Measurements from ENCODE around the gene ZNF750.

Gene ZNF750

DNA sequence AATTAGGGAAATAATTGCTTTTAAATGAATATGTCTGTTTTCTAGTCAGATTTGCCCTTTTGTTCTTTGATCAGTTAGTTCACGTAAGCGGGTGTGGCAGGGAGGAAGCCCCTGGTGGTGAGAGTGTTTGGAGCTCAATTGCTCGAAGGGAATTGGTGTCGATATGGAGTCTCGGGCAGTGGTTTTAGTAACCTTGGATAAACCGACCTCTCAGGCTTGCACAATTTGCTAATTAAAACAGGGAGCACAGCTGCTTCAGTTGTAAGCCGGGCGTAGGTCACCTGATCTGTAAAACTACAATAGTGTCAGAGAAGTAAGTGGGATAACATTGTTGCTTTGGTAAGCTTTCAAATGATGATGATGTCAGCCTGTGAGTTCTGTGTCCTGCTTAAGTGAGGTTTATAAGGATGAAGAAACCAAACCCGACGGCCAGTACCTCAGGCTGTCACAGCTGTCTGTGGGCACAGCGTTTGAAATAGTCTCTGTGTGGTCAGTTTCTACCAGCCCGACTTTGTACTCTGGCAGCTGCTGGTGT is 2.9 kb downstream of the ZNF750 start:
- Histone ChIP-seq H3K4me1 (ENCODE audit: control insufficient read depth, low read depth, low read length) (peaks cover 12% of the 10 kb centered on the region), H3K27me3 (ENCODE audit: control insufficient read depth, insufficient read depth, low read length) (no peaks in the 10 kb centered on the region), H3K27ac (ENCODE audit: low read length) (no peak overlapping the region), H3K9me3 (ENCODE audit: control insufficient read depth, low read depth, low read length) (no peaks in the 10 kb centered on the region), H3K9ac (ENCODE audit: low read length) (no peak overlapping the region), H3K4me3 (ENCODE audit: low read length) (no peak overlapping the region), H3K36me3 (ENCODE audit: control insufficient read depth, low read depth, low read length) (no peaks in the 10 kb centered on the region)

DNA sequence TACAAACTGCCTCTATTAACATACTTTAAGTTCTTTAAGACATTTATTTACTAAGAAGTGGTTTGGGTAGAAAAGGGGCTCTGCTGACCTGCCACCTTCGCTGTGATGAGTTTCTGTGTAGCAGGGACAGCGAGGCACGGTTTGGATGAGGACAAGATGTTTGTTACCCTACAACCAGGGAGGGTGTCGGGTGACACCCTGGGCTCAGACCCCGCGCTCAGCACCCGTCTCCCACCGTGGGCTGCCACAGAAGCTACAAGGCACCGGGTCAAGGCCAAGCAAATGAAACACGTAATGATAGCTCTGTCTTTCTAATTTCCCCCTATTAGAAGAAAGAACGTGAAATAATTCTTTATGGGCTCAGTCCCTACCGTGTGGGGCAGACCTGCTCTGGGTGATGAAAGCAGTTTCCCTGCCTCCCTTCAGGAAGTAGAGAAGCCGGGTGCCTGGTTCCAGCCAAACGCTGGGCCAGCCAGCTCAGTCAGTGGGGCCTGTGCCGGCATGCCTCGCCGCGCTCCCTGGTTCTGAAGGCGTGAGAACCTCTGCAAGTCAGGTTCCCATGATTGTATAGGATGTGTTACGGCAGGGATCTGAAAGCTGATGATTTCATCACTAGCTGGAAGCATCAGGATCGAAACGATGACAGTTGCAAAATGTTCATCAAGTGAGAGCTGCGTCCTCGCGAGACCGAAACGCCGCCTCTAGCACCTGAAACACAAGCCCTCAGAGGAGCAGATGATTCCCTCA is 3.9 kb downstream of the ZNF750 start:
- H3K4me3 ChIP-seq (ENCODE audit: low read length) = no peak overlapping the region
- no peak overlapping the region for H3K27ac ChIP-seq (ENCODE audit: low read length)
- peaks cover 12% of the 10 kb centered on the region for H3K4me1 ChIP-seq (ENCODE audit: control insufficient read depth, low read depth, low read length)
- no peak overlapping the region for H3K9ac ChIP-seq (ENCODE audit: low read length)
- H3K27me3 ChIP-seq (ENCODE audit: control insufficient read depth, insufficient read depth, low read length) = no peaks in the 10 kb centered on the region
- no peaks in the 10 kb centered on the region for H3K36me3 ChIP-seq (ENCODE audit: control insufficient read depth, low read depth, low read length)
- no peaks in the 10 kb centered on the region for H3K9me3 ChIP-seq (ENCODE audit: control insufficient read depth, low read depth, low read length)

DNA sequence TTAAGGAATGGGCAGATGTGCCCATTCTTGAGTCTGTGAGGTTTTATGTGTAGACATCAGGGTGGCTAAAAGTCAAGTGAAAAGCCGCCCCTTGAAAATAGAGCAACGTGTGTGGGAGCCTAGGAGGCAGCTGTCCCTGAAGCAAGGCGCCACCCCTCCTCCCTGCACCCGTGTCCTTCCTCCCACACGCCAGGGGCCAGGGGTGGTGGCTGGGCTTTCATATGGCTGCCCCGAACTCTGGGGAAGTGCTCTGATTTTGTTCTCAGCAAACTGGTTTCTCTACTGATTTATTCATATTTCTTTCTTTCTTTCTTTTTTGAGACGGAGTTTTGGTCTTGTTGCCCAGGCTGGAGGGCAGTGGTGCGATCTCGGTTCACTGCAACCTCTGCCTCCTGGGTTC is 4.7 kb downstream of the ZNF750 start:
- Histone ChIP-seq H3K4me1 (ENCODE audit: control insufficient read depth, low read depth, low read length) (peaks cover 7% of the 10 kb centered on the region), H3K27ac (ENCODE audit: low read length) (no peak overlapping the region), H3K36me3 (ENCODE audit: control insufficient read depth, low read depth, low read length) (no peaks in the 10 kb centered on the region), H3K27me3 (ENCODE audit: control insufficient read depth, insufficient read depth, low read length) (no peaks in the 10 kb centered on the region), H3K4me3 (ENCODE audit: low read length) (no peak overlapping the region), H3K9me3 (ENCODE audit: control insufficient read depth, low read depth, low read length) (no peaks in the 10 kb centered on the region), H3K9ac (ENCODE audit: low read length) (no peak overlapping the region)

DNA sequence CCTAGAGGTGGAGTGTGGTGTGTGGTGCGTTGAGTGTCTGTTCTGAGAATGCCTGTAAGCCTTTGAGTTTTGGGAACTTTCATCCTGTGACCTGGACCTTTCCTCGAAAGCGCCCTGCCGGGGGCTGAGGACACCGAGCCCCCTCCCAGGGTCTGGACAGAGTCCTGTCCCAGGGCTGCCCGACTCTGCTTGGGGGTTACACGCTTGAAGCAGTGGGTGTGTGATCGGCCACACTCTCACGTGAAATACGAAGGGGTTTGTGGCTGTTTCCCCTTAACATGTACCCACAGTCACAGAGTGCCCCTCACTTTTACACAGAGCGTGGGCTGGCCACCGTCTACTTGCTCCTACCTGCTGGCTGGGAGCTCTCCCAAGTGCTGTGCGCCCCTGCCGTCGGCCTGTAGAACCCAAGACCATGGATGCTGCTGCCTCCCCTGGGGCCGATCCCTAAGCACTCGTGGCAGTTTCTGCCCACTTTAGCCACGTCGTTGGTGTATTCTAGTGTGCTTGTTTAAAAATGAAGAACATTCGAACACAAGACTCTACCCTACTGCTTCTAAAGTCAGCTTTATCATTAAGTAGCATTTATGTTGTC is 6.8 kb downstream of the ZNF750 start:
- no peak overlapping the region for H3K27ac ChIP-seq (ENCODE audit: low read length)
- H3K27me3 ChIP-seq (ENCODE audit: control insufficient read depth, insufficient read depth, low read length) = no peaks in the 10 kb centered on the region
- H3K4me1 ChIP-seq (ENCODE audit: control insufficient read depth, low read depth, low read length) = no peaks in the 10 kb centered on the region
- H3K36me3 ChIP-seq (ENCODE audit: control insufficient read depth, low read depth, low read length) = peaks cover 6% of the 10 kb centered on the region
- no peaks in the 10 kb centered on the region for H3K9me3 ChIP-seq (ENCODE audit: control insufficient read depth, low read depth, low read length)
- H3K9ac ChIP-seq (ENCODE audit: low read length) = no peak overlapping the region
- H3K4me3 ChIP-seq (ENCODE audit: low read length) = no peak overlapping the region

DNA sequence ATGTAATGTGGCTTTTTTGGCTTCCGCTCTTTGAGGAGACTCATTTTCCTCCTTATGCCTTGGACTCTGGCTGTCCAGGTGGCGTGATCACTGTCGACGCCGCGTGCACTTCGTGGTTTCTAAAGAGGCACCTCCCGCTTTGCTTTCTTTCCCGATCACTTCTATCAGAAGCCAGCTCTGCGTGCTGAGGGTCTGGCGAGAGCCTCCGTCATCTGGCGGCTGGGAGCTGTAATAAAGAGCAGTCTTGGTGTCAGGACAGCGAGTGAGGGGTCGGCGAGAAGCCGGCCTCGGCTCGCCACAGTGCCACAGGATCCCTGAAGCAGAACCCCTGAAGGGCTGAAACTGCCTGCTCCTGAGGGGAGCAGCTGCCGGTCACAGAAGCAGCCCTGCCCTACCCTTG is 7.4 kb downstream of the ZNF750 start:
- no peaks in the 10 kb centered on the region for H3K27me3 ChIP-seq (ENCODE audit: control insufficient read depth, insufficient read depth, low read length)
- no peak overlapping the region for H3K4me3 ChIP-seq (ENCODE audit: low read length)
- no peaks in the 10 kb centered on the region for H3K9me3 ChIP-seq (ENCODE audit: control insufficient read depth, low read depth, low read length)
- no peaks in the 10 kb centered on the region for H3K4me1 ChIP-seq (ENCODE audit: control insufficient read depth, low read depth, low read length)
- H3K27ac ChIP-seq (ENCODE audit: low read length) = no peak overlapping the region
- H3K9ac ChIP-seq (ENCODE audit: low read length) = no peak overlapping the region
- H3K36me3 ChIP-seq (ENCODE audit: control insufficient read depth, low read depth, low read length) = peaks cover 11% of the 10 kb centered on the region

DNA sequence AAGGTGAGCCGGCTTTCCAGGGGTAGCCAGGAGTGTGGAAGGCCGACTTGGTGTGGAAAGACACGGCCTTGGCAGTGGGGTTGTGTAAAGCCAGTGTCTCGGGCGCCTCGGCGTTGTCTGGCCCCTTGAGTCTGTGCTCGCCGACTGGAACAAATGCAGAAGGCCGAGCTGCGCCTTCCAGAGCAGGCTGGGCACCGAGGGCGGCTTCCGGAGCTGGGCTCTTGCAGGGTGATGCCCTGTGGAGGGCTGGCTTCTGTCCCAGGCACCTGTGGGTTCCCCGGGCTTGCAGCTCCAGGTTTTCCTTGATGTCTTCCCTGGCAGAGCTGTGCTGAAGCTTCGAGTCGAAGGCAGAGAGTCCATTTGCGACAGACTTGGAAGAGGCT is 8.0 kb downstream of the ZNF750 start:
- peaks cover 12% of the 10 kb centered on the region for H3K36me3 ChIP-seq (ENCODE audit: control insufficient read depth, low read depth, low read length)
- H3K27me3 ChIP-seq (ENCODE audit: control insufficient read depth, insufficient read depth, low read length) = no peaks in the 10 kb centered on the region

DNA sequence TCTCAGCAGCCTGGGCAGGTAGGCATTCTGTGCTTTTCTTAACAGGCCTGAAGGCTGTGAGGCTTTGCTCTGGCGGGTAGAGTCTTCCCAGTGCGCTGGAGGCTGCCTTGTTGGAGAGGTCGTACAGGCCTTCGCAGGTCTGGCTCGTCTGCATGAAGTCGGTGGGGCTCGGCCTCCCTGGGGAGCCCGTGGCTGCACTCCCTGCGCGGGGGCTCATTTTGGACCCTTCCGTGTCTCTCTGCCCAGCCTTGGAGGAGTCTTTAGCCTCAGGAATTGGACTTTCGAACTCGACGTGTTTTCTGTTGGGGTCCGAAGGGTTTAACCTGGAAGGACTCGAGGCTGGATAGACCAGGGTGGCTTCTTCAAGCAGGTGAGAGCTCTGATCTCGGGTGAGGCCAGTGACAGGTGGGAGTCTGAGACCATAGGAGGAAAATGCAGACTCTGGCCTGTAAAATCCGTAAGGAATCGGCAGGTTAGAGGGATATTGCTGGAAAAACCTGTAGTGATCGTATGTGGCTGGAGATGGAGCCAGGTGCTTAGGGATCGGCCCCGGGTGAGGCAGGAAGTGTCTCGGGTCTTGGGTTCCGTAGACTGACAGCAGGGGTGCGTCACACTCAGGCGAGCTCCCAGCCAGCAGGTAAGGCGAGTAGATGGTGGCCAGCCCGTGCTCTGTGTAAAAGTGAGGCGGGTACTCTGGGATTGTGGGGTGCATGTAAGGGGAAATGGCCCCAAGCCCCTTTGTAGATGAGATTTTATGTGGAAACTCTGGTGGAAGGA is 8.6 kb downstream of the ZNF750 start:
- H3K4me1 ChIP-seq (ENCODE audit: control insufficient read depth, low read depth, low read length) = no peaks in the 10 kb centered on the region
- H3K9ac ChIP-seq (ENCODE audit: low read length) = no peak overlapping the region
- peaks cover 12% of the 10 kb centered on the region for H3K36me3 ChIP-seq (ENCODE audit: control insufficient read depth, low read depth, low read length)
- no peak overlapping the region for H3K27ac ChIP-seq (ENCODE audit: low read length)
- no peaks in the 10 kb centered on the region for H3K9me3 ChIP-seq (ENCODE audit: control insufficient read depth, low read depth, low read length)
- H3K27me3 ChIP-seq (ENCODE audit: control insufficient read depth, insufficient read depth, low read length) = no peaks in the 10 kb centered on the region
- H3K4me3 ChIP-seq (ENCODE audit: low read length) = no peak overlapping the region

More for the DNA sequence above, 8.0 kb downstream of the ZNF750 start:
- Histone ChIP-seq H3K27ac (ENCODE audit: low read length) (no peak overlapping the region), H3K9me3 (ENCODE audit: control insufficient read depth, low read depth, low read length) (no peaks in the 10 kb centered on the region), H3K9ac (ENCODE audit: low read length) (no peak overlapping the region), H3K4me3 (ENCODE audit: low read length) (no peak overlapping the region), H3K4me1 (ENCODE audit: control insufficient read depth, low read depth, low read length) (no peaks in the 10 kb centered on the region)

DNA sequence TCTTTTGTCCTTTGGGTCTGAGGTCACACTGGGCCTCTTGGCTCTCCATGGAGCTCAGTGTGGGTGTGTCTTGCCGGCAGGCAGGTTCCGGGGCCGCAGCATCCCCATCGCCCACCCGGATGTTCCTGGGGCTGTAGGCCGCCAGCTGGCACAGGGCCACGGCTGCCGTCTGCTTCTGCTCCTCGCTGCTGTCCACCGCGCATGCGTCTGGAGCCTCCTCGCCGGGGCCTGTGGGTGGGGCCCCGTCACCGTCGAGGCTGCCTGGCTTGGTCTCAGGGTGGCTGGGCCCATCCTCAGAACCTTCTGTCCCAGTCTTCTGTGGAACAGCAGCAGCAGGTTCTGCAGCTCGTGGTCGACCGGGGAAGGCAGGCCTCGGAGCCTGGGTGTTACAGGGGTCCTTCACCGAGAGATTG is 9.6 kb downstream of the ZNF750 start:
- H3K27ac ChIP-seq (ENCODE audit: low read length) = no peak overlapping the region
- H3K4me1 ChIP-seq (ENCODE audit: control insufficient read depth, low read depth, low read length) = no peaks in the 10 kb centered on the region
- H3K4me3 ChIP-seq (ENCODE audit: low read length) = no peak overlapping the region
- peaks cover 12% of the 10 kb centered on the region for H3K36me3 ChIP-seq (ENCODE audit: control insufficient read depth, low read depth, low read length)
- no peaks in the 10 kb centered on the region for H3K9me3 ChIP-seq (ENCODE audit: control insufficient read depth, low read depth, low read length)
- no peaks in the 10 kb centered on the region for H3K27me3 ChIP-seq (ENCODE audit: control insufficient read depth, insufficient read depth, low read length)
- no peak overlapping the region for H3K9ac ChIP-seq (ENCODE audit: low read length)

DNA sequence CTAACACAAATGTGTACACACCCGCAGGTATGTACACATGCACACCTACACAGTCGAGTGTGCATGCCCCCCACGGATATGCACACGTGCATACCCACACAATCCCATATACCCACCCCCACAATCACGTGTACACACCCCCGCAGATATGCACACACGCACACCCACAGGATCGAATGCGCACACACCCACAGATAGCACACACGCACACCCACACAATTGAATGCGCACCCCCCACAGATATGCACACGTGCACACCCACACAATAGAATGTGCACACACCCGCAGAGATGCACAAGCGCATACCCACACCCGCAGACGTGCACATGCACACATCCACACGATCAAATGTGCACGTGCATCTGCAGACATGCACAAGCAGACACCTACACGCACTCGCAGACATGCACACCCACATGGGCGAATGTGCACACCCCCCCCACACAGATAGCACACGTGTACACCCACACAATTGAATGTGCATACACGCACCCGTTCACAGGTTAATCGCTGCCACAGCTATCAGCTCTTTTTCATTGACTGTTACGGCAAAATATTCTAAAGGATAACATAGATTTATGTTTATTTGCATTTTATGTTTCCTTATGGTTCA is 10.8 kb downstream of the ZNF750 start:
- H3K9me3 ChIP-seq (ENCODE audit: control insufficient read depth, low read depth, low read length) = no peaks in the 10 kb centered on the region
- no peaks in the 10 kb centered on the region for H3K4me1 ChIP-seq (ENCODE audit: control insufficient read depth, low read depth, low read length)
- no peak overlapping the region for H3K4me3 ChIP-seq (ENCODE audit: low read length)
- no peak overlapping the region for H3K27ac ChIP-seq (ENCODE audit: low read length)
- H3K9ac ChIP-seq (ENCODE audit: low read length) = no peak overlapping the region
- no peaks in the 10 kb centered on the region for H3K27me3 ChIP-seq (ENCODE audit: control insufficient read depth, insufficient read depth, low read length)
- H3K36me3 ChIP-seq (ENCODE audit: control insufficient read depth, low read depth, low read length) = peaks cover 12% of the 10 kb centered on the region

DNA sequence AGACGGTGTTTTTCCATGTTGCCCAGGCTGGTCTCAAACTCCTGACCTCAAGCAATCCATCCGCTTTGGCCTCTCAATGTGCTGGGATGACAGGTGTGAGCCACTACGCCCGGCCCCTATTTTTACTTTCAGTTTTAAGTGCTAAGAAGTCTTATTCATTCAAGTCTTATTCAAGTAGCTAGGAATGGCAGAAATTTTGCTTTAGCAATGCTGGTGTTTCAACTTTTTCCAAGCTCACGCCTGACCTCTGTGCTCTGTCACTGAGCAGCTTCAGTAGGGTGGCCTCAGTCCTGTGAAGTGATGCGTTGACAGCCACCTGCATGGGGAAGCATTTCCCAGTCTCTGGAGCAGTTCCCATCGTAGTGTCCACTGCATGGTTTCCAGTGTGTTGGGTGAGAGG is 12.9 kb downstream of the ZNF750 start:
- Histone ChIP-seq H3K4me3 (ENCODE audit: low read length) (no peak overlapping the region), H3K9me3 (ENCODE audit: control insufficient read depth, low read depth, low read length) (no peaks in the 10 kb centered on the region), H3K4me1 (ENCODE audit: control insufficient read depth, low read depth, low read length) (no peaks in the 10 kb centered on the region), H3K27ac (ENCODE audit: low read length) (no peak overlapping the region), H3K27me3 (ENCODE audit: control insufficient read depth, insufficient read depth, low read length) (no peaks in the 10 kb centered on the region), H3K36me3 (ENCODE audit: control insufficient read depth, low read depth, low read length) (peaks cover 12% of the 10 kb centered on the region), H3K9ac (ENCODE audit: low read length) (no peak overlapping the region)

DNA sequence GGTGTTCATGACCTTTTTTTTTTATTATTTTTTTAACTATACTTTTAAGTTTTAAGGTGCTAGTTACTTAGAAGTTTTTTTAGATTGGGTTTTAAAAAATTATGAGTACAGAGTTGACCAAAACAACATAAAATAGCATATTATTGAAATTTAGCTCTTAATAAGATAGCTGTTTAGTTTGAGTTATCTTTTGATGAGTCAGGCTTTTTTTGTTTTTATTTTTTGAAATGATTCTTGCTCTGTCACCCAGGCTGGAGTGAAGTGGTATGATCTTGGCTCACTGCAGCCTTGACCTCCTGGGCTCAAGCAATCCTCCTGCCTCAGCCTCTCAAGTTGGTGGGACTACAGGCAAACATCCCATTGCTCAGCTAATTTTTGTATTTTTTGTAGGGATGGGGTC is 13.6 kb downstream of the ZNF750 start:
- Histone ChIP-seq H3K9me3 (ENCODE audit: control insufficient read depth, low read depth, low read length) (no peaks in the 10 kb centered on the region), H3K27me3 (ENCODE audit: control insufficient read depth, insufficient read depth, low read length) (no peaks in the 10 kb centered on the region), H3K4me1 (ENCODE audit: control insufficient read depth, low read depth, low read length) (no peaks in the 10 kb centered on the region), H3K27ac (ENCODE audit: low read length) (no peak overlapping the region), H3K4me3 (ENCODE audit: low read length) (no peak overlapping the region), H3K36me3 (ENCODE audit: control insufficient read depth, low read depth, low read length) (peaks cover 12% of the 10 kb centered on the region), H3K9ac (ENCODE audit: low read length) (no peak overlapping the region)

Measured in iPS-18a (cell line).